GM21723 (cell line): ENCODE data around the gene AMBP.
"Not testable (repeated sequence)": the region's sequence is repeated elsewhere in the genome, so short reads cannot be mapped to it uniquely, and the experiment has no call there.

ENCODE experiments used
- ATAC-seq: cut with Tn5 transposase; IDR thresholded peaks from one replicate; pipeline ENCODE4 v1.9.1; 2021; ENCODE audit warnings: mild to moderate bottlenecking, moderate library complexity; ENCODE audit not compliant: unreplicated experiment

Gene AMBP

DNA sequence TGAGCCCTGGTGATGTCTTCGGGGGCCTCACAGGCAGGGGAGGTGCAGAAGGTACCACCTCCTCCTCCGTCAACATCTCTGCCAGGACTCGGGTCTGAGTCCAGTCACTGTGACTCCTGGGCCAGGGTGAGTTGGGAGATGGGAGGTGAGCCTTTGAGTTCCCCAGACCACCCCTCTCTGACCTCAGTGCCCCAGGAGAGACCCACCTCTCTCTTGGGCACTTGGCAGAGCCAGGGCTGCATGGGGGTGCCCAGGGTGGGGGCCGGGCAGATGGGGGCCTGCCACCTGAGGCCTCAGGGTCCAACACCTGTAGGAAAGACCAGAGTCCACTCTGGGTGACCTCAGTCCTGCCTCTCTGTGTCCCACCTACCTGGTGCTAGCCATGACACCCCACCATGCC, 14.2 kb upstream of the AMBP start:
- ATAC-seq = no peak

DNA sequence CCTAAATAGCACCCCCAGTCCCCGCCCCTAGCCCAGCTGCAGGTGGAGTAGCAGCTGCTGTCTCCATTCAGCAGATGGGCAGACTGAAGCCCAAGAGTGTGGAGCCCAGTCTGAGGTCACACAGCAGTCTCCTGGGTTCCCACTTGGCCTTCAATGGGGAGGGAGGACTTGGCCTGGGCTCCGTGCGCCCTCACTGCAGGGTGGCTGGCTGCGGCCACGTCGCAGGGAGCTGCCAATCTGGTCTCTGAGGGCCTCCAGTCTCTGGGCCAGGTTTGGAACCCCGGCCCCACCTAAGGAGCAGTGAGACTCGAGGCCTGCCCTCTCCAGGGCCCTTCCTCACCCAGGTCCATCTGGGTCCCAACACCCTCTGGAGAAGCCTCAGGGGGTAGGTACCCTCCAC, 13.6 kb upstream of the AMBP start:
- ATAC-seq = no peak

DNA sequence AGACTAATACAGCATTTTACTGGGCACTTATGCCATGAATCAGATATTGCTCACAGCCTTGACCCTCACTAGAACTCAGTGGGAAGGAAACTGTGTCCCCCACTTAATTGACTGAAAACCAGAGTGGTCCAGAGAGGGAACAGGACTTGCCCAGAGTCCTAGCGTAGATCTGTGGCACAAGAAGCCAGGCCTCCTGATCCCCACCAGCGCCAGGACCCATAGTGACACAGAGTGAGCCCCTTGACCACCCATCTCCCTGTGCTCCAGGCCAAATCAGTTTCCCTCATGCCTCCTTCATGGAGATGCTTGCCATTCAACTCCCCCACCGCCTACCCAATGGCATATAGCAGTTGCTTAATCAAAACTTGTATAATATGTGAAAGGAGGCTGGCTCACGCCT, 12.7 kb upstream of the AMBP start:
- ATAC-seq = no peak

GRCh38 chr9:114089206-114089840, 11.2 kb upstream of the AMBP start:
- no peak for ATAC-seq

DNA sequence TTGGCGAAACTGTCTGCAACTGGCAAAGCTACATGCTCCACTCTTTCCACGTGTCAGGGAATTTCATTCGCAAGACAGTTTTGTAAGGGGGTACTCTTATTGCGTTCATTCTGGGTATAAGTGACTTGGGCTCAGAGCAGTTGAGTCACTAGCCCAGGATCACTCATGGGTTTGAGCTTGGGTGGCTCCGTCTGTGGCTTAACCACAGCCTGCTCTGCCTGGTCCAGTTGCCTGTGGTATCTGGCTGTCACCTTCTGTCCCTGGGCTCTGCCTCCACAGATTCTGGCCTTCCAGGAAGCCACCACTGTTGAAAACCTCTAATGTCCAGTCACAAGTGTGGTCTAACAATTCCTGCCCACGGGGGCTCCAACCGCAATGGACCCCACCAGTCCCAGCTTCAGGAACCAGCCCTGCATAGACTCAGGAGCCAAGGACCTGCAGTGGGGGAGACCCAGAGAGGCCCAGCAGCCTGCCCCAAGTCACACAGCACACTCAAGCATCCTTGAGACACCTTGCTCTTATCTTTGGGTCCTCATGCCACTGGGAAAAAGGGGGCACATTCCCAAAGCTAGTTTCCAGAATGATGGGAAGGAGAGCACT, 10.6 kb upstream of the AMBP start:
- ATAC-seq = no peak

- ATAC-seq = no peak
Observed at GRCh38 chr9:114087721-114088120, 9.6 kb upstream of the AMBP start.

- no peak for ATAC-seq
Observed at GRCh38 chr9:114086607-114087006, 8.5 kb upstream of the AMBP start.

DNA sequence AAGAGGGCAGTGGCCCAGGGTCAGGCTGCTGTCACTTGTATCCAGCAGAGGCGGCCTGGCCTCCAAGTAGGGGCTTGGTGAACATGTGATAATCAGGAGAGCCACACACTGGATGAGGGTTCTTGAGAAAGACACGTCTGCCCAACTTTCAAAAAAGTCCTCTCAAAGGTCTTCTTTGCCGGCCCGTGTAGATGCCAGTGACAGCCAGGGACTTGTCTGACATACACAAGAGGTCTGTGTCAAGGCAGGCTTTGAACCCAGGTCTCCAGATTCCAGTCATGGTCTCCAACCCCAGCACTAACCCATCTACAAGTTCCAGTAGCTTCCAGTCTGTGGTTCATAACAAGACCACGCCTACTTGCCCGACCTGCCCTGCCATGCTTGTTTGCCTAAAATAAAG, 7.9 kb upstream of the AMBP start:
- ATAC-seq = no peak

GRCh38 chr9:114085387-114085789, 7.3 kb upstream of the AMBP start:
- no peak for ATAC-seq

DNA sequence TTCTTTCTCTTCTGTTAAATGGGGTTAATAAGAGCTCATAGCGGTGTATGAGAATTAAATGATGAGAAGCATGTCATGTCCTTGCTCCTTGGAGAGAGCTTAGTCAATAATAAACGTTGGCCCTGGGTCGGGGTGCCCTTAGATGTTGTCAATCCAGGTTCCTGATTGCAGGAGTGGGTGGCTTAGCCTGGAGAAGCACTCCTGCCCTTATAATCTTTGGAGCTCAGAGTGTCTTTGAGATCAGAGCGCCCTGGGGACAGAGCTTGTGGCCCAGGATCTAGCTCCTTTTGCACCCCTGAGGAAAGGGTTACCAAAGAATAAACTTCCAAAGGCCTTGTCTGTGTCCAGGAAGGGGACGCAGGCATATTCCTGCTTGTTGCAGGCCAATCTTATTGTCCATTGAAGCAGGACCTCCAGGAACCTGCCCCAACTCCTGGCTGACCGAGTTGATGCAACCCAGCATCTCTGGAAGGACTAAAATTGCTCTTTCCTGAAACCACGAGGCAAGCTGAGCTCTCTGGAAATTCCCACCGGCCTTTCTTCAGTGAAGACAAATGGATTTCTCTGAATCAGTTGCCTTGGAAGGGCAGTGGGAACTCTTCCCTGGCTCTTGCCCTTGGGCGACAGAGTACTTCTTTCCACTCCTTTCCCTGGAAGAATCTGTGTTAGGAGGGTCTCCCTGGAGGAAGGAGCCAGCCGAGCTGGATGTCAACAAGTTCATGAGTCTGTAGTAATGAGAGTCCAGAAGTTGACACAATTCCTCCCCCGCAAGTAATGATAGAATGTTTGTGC, 6.4 kb upstream of the AMBP start:
- no peak for ATAC-seq

DNA sequence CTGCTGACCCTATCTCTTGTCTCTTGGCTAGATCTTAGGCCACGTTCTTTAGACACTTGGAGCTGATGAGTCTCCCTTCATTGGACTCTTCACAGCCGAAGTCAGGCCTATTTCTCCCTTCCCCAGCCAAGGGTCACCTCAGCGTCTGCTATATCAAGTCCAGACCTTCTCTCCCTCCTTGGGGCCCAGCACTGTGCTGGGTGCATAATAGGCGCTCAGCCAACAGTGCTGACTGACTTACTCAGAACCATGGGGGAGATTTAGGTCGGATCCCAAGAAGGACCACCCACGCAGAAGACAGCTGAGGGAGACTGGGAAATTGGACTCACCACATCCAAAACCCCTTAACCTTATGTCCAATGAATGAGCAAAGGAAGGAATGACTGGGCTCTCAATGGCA, 5.6 kb upstream of the AMBP start:
- ATAC-seq = no peak

- ATAC-seq = not testable (repeated sequence)
Observed at GRCh38 chr9:114082763-114083412, 4.8 kb upstream of the AMBP start.

GRCh38 chr9:114082017-114082762, 4.1 kb upstream of the AMBP start:
- ATAC-seq = peak; percentile 84

DNA sequence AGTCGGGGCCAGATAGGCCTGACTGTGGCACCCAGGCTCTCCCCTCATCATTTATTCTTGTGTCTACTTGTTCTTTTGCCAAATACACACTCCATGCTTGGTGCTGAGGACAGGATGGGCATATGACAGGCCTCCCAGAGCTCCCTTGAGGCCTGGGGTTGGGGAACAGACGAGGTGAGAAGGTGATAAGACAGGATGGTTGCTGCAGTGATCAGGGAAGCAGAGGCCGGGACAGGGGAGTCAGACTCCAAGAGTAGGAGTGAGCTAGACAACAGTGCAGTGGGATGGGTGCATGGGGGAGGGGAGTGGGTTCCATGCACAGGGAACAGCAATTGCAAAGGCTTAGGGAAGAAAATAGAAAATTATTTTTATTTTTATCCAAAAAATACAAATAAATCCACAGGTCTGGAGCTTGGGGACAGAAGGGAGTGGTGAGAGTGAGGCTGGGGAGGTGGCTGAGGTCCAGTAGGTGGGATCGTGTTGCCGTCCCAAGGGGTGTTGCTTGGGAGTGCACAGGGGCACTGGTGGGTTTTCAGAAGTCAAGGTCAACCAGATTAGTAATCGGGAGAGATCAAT, 3.4 kb upstream of the AMBP start:
- ATAC-seq = no peak

DNA sequence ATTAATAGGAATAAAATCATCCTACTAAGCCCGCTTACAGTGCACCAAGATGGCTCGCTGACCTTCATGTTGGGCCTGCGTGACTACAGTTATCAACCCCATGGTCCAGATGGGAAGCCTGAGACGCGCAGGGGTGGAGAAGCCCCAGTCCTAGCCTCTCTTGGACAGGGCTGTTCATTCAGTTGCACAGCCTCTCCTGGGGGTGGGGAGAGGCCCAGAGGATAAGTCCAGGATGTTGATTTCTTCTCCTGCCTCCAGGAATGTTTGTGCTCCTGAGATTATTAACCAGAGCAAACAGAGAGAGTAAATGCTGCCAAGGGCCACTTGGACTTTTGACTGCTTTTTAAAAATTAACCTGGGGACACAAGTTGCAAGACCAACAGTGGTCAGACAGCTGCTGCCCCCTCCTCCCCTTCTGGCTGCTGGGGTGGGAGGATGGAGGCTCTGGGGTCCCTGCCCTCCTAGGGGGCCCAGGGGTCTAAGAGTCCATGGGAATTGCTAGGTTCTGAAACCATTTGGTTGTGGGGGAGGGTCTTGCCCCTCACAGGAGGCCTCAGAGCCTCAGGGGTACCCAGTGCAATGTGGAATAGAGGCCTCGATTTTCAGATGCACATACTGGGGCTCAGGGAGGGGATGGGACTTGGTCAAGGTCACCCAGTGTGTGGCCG, 2.8 kb upstream of the AMBP start:
- no peak for ATAC-seq

DNA sequence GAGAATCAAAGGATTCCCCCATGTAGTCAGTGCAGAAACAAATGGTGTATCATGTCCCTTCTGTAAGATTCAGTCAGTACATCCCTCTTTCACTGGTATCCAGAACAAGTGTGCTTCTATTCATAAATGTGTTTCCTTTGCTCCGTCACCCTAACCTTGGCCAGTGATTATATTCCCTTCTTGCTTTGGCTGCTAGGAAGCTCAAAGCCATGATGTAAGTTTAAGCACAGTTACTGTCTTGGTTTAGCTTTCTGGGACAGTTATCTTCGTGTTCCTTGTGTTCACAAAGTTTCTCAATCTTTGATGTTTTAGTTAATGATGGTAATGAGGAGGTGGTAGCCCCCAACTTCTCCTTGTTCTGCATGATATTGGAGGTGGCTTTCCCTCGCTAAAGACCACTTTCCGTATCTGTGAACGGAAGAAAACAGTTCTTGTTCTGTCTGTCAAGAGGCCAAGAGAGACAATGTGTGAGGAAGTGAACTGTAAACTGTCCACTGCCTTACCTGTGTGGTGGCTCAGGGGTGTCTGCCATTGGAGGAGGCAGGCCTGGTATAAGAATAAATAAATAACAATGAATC, 2.2 kb upstream of the AMBP start:
- no peak for ATAC-seq

DNA sequence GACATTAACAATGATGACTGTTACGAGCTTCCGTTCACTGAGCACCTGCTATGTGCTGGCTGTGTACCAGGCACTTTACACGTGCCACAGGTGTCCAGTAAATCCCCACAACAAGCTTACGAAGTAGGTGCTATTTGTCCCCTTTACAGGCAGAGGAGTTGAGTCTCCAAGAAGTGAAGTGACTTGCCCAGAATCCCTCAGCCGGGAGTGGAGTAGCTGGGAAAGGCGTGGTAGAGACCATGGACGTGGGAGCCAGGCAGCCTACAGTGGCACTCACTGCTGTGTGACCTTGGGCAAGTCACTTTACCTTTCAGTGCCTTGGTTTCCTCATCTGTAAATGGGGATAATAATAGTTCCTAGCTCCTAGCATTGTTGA, 669 bp upstream of the AMBP start:
- ATAC-seq = no peak

DNA sequence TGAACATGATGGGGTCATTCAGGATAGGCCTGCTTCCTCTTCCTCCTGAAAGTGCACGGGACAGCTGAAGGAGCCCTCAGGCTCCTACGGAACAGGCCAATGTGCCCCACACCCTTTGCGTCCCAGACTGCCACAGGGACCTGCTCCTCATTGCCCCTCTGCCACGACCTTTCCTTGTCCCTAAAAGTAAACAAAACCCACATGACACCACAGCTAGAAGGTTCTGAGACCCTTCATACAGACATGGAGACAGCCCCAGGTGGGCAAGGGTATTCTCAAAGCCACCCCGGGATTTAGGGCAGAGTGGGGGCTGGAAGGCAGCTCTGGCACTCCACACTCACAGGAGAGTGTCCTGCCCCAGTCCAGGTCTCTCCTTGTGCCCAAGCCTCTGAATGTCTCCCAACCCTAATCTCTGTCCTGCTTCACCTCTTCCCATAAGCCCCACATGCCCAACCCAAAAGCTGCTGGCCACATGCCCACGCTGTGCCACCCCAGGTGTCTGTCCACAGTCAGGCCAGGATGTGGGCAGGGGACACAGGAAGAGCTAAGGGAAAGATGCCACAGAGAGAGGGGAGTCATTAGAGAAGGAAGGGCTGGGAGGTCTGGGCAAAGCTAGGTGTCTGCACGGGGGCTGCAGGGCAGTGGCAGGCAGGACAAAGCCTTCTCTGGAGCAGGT, 800 bp downstream of the AMBP start:
- ATAC-seq = no peak
